ENCODE measurements around the gene XRN2. TPM values are rescaled to one million over a fixed set of nuclear protein-coding genes. Genes with fewer than 3 reads are reported as not detected.
A peak's percentile ranks its signal among the peaks of the same experiment; 100 is the strongest.

XRN2 gene
- total and polyA plus RNA-seq, 7 experiments from 2014 or later = 51.7 to 83.2 (median 61.7) TPM

- Mint-ChIP-seq H3K27ac (peak overlapping the region in 1 of 9 donors; percentile 47), H3K27me3 (no peaks in the 10 kb centered on the region), H3K36me3 (peaks cover 32 to 70% (median 55%) of the 10 kb centered on the region in 5 donors), H3K4me1 (peaks cover under 1 to 26% (median 14%) of the 10 kb centered on the region in 7 donors), H3K4me3 (no peak overlapping the region), H3K9me3 (no peaks in the 10 kb centered on the region)
- H3K4me3 ChIP-seq (ENCODE audit: low read length) = no peak overlapping the region
- H3K36me3 ChIP-seq (ENCODE audit: control insufficient read depth in 2 of 3, insufficient read depth in 3 of 3, low read length in 3 of 3) = peaks cover 12 to 72% (median 14%) of the 10 kb centered on the region in 3 experiments
- no peaks in the 10 kb centered on the region for H3K27me3 ChIP-seq (ENCODE audit: control insufficient read depth in 2 of 2, insufficient read depth in 2 of 2, low read length in 2 of 2)
- no peak for ATAC-seq
- DNase-seq = no peak
- intact Hi-C loops (cut with micrococcal nuclease) = no loop called here
- ChIA-PET POLR2A (no interaction called here), CTCF (no interaction called here)
- no peaks in the 10 kb centered on the region for H3K9me3 ChIP-seq (ENCODE audit: control insufficient read depth in 2 of 3, low read length in 3 of 3)
- H3K4me1 ChIP-seq (ENCODE audit: control insufficient read depth in 2 of 2, insufficient read depth in 2 of 2, low read length in 2 of 2) = no peaks in the 10 kb centered on the region
- H3K27ac ChIP-seq (ENCODE audit: low read depth, low read length) = no peak overlapping the region
Observed at GRCh38 chr20:21339499-21339898, 36.4 kb downstream of the XRN2 start.

GRCh38 chr20:21340991-21341697 is 38.0 kb downstream of the XRN2 start:
- DNase-seq = no peak
- H3K27me3 ChIP-seq (ENCODE audit: control insufficient read depth in 2 of 2, insufficient read depth in 2 of 2, low read length in 2 of 2) = no peaks in the 10 kb centered on the region
- ATAC-seq = no peak
- intact Hi-C loops (cut with micrococcal nuclease) = loop anchor here in 1 of 2 donors (5.0 kb wide), 1 partner anchor 39 kb away; the partner anchor contains the start of gene XRN2
- peaks cover 12 to 75% (median 18%) of the 10 kb centered on the region in 3 experiments for H3K36me3 ChIP-seq (ENCODE audit: control insufficient read depth in 2 of 3, insufficient read depth in 3 of 3, low read length in 3 of 3)
- peaks cover 0 to 19% (median 9%) of the 10 kb centered on the region in 7 donors for H3K4me1 Mint-ChIP-seq
- peaks cover 26 to 64% (median 45%) of the 10 kb centered on the region in 5 donors for H3K36me3 Mint-ChIP-seq
- H3K9me3 Mint-ChIP-seq = no peaks in the 10 kb centered on the region
- no peak overlapping the region for H3K27ac ChIP-seq (ENCODE audit: low read depth, low read length)
- ChIA-PET CTCF (interaction anchor here (0.6 kb wide), 1 partner anchor 149 kb away, joined by 3 read pairs; no protein-coding TSS in a partner anchor), POLR2A (interaction anchor here (1.0 kb wide), 1 partner anchor 12 kb away, joined by 3 read pairs; no protein-coding TSS in a partner anchor)
- no peak overlapping the region for H3K27ac Mint-ChIP-seq
- no peaks in the 10 kb centered on the region for H3K27me3 Mint-ChIP-seq
- H3K4me1 ChIP-seq (ENCODE audit: control insufficient read depth in 2 of 2, insufficient read depth in 2 of 2, low read length in 2 of 2) = no peaks in the 10 kb centered on the region
- H3K4me3 Mint-ChIP-seq = no peak overlapping the region
- no peak overlapping the region for H3K4me3 ChIP-seq (ENCODE audit: low read length)
- no peaks in the 10 kb centered on the region for H3K9me3 ChIP-seq (ENCODE audit: control insufficient read depth in 2 of 3, low read length in 3 of 3)

- ATAC-seq = no peak
- H3K4me3 ChIP-seq (ENCODE audit: low read length) = no peak overlapping the region
- CTCF ChIA-PET = no interaction called here
- peaks cover 14 to 75% (median 18%) of the 10 kb centered on the region in 3 experiments for H3K36me3 ChIP-seq (ENCODE audit: control insufficient read depth in 2 of 3, insufficient read depth in 3 of 3, low read length in 3 of 3)
- Mint-ChIP-seq H3K27me3 (no peaks in the 10 kb centered on the region), H3K36me3 (peaks cover 16 to 62% (median 42%) of the 10 kb centered on the region in 5 donors), H3K4me3 (no peak overlapping the region), H3K27ac (no peak overlapping the region), H3K9me3 (no peaks in the 10 kb centered on the region), H3K4me1 (peaks cover 0 to 12% (median 0%) of the 10 kb centered on the region in 7 donors)
- H3K27me3 ChIP-seq (ENCODE audit: control insufficient read depth in 2 of 2, insufficient read depth in 2 of 2, low read length in 2 of 2) = no peaks in the 10 kb centered on the region
- intact Hi-C loops (cut with micrococcal nuclease) = loop anchor here in 1 of 2 donors (5.0 kb wide), 1 partner anchor 40 kb away; the partner anchor contains the start of gene XRN2
- H3K9me3 ChIP-seq (ENCODE audit: control insufficient read depth in 2 of 3, low read length in 3 of 3) = no peaks in the 10 kb centered on the region
- POLR2A ChIA-PET = no interaction called here
- no peak for DNase-seq
- H3K27ac ChIP-seq (ENCODE audit: low read depth, low read length) = no peak overlapping the region
- H3K4me1 ChIP-seq (ENCODE audit: control insufficient read depth in 2 of 2, insufficient read depth in 2 of 2, low read length in 2 of 2) = no peaks in the 10 kb centered on the region
Observed at GRCh38 chr20:21342656-21343345, 39.7 kb downstream of the XRN2 start.

GRCh38 chr20:21344206-21344900 is 41.2 kb downstream of the XRN2 start:
- Mint-ChIP-seq H3K27ac (no peak overlapping the region), H3K4me1 (peaks cover 0 to 4% (median 0%) of the 10 kb centered on the region in 7 donors), H3K9me3 (no peaks in the 10 kb centered on the region), H3K4me3 (no peak overlapping the region), H3K27me3 (no peaks in the 10 kb centered on the region), H3K36me3 (peaks cover 12 to 68% (median 47%) of the 10 kb centered on the region in 5 donors)
- no peak for DNase-seq
- CTCF ChIA-PET = no interaction called here
- no peaks in the 10 kb centered on the region for H3K4me1 ChIP-seq (ENCODE audit: control insufficient read depth in 2 of 2, insufficient read depth in 2 of 2, low read length in 2 of 2)
- no peaks in the 10 kb centered on the region for H3K9me3 ChIP-seq (ENCODE audit: control insufficient read depth in 2 of 3, low read length in 3 of 3)
- H3K27ac ChIP-seq (ENCODE audit: low read depth, low read length) = no peak overlapping the region
- intact Hi-C loops (cut with micrococcal nuclease) = loop anchor here in 1 of 2 donors (5.0 kb wide), 1 partner anchor 42 kb away; the partner anchor contains the start of gene XRN2
- H3K27me3 ChIP-seq (ENCODE audit: control insufficient read depth in 2 of 2, insufficient read depth in 2 of 2, low read length in 2 of 2) = no peaks in the 10 kb centered on the region
- POLR2A ChIA-PET = no interaction called here
- H3K4me3 ChIP-seq (ENCODE audit: low read length) = no peak overlapping the region
- peaks cover 15 to 80% (median 18%) of the 10 kb centered on the region in 3 experiments for H3K36me3 ChIP-seq (ENCODE audit: control insufficient read depth in 2 of 3, insufficient read depth in 3 of 3, low read length in 3 of 3)
- ATAC-seq = no peak

- Mint-ChIP-seq H3K4me1 (peaks cover 0 to 3% (median 0%) of the 10 kb centered on the region in 7 donors), H3K27ac (no peak overlapping the region), H3K36me3 (peaks cover 12 to 62% (median 43%) of the 10 kb centered on the region in 5 donors), H3K4me3 (no peak overlapping the region), H3K27me3 (no peaks in the 10 kb centered on the region), H3K9me3 (no peaks in the 10 kb centered on the region)
- H3K9me3 ChIP-seq (ENCODE audit: control insufficient read depth in 2 of 3, low read length in 3 of 3) = no peaks in the 10 kb centered on the region
- no peak for ATAC-seq
- DNase-seq = no peak
- peaks cover 11 to 78% (median 18%) of the 10 kb centered on the region in 3 experiments for H3K36me3 ChIP-seq (ENCODE audit: control insufficient read depth in 2 of 3, insufficient read depth in 3 of 3, low read length in 3 of 3)
- no peak overlapping the region for H3K4me3 ChIP-seq (ENCODE audit: low read length)
- ChIA-PET POLR2A (no interaction called here), CTCF (no interaction called here)
- no peaks in the 10 kb centered on the region for H3K4me1 ChIP-seq (ENCODE audit: control insufficient read depth in 2 of 2, insufficient read depth in 2 of 2, low read length in 2 of 2)
- H3K27ac ChIP-seq (ENCODE audit: low read depth, low read length) = no peak overlapping the region
- intact Hi-C loops (cut with micrococcal nuclease) = loop anchor here in 1 of 2 donors (5.0 kb wide), 1 partner anchor 43 kb away; the partner anchor contains the start of gene XRN2
- H3K27me3 ChIP-seq (ENCODE audit: control insufficient read depth in 2 of 2, insufficient read depth in 2 of 2, low read length in 2 of 2) = no peaks in the 10 kb centered on the region
Observed at GRCh38 chr20:21344961-21345360, 41.8 kb downstream of the XRN2 start.

GRCh38 chr20:21352703-21353102 is 49.6 kb downstream of the XRN2 start:
- ATAC-seq = no peak
- peaks cover 4 to 29% (median 21%) of the 10 kb centered on the region in 5 donors for H3K36me3 Mint-ChIP-seq
- Histone ChIP-seq H3K4me1 (ENCODE audit: control insufficient read depth in 2 of 2, insufficient read depth in 2 of 2, low read length in 2 of 2) (no peaks in the 10 kb centered on the region), H3K27me3 (ENCODE audit: control insufficient read depth in 2 of 2, insufficient read depth in 2 of 2, low read length in 2 of 2) (no peaks in the 10 kb centered on the region), H3K4me3 (ENCODE audit: low read length) (no peak overlapping the region), H3K27ac (ENCODE audit: low read depth, low read length) (no peak overlapping the region), H3K9me3 (ENCODE audit: control insufficient read depth in 2 of 3, low read length in 3 of 3) (no peaks in the 10 kb centered on the region), H3K36me3 (ENCODE audit: control insufficient read depth in 2 of 3, insufficient read depth in 3 of 3, low read length in 3 of 3) (peaks cover 11 to 42% (median 15%) of the 10 kb centered on the region in 3 experiments)
- DNase-seq = no peak
- H3K4me1 Mint-ChIP-seq = no peaks in the 10 kb centered on the region
- no peak overlapping the region for H3K27ac Mint-ChIP-seq
- H3K9me3 Mint-ChIP-seq = no peaks in the 10 kb centered on the region
- H3K27me3 Mint-ChIP-seq = no peaks in the 10 kb centered on the region
- CTCF ChIA-PET = no interaction called here
- POLR2A ChIA-PET = interaction anchor here (1.0 kb wide), 1 partner anchor 12 kb away, joined by 3 read pairs; no protein-coding TSS in a partner anchor
- intact Hi-C loops (cut with micrococcal nuclease) = loop anchor here in 1 of 2 donors (5.0 kb wide), 1 partner anchor 115 kb away; no protein-coding TSS in a partner anchor
- no peak overlapping the region for H3K4me3 Mint-ChIP-seq
